SK-N-SH treated with all-trans-retinoic acid at 6 μM for 48 hours (cell line): ENCODE measurements around the gene UBE2S.

Experiments used
- ATAC-seq: fragments of 200-7000 bp; cut with Tn5 transposase; 3 replicates; pipeline ENCODE4 v1.9.1; 2020; ENCODE audit warnings: mild to moderate bottlenecking, moderate library complexity
- ARNTL ChIP-seq: fragments of 450-650 bp; formaldehyde crosslinking; IDR thresholded peaks from 2 replicates; pipeline ENCODE4 v1.5.0; 2020; ENCODE audit warnings: low read depth, mild to moderate bottlenecking, moderate library complexity, borderline replicate concordance
- BACH2 ChIP-seq: fragments of 250-450 bp; sonication (Bioruptor Pico); IDR thresholded peaks from 2 replicates; pipeline ENCODE4 v1.9.0; 2021; ENCODE audit warnings: mild to moderate bottlenecking, borderline replicate concordance
- CSDC2 ChIP-seq: fragments of 250-450 bp; sonication (Bioruptor Pico); IDR thresholded peaks from 2 replicates; pipeline ENCODE4 v1.5.0; 2020; ENCODE audit warnings: mild to moderate bottlenecking, moderate library complexity
- CSRNP3 ChIP-seq: fragments of 250-450 bp; sonication (Bioruptor Pico); IDR thresholded peaks from 2 replicates; pipeline ENCODE4 v1.5.1; 2021; ENCODE audit warnings: mild to moderate bottlenecking, moderate library complexity
- ESRRG ChIP-seq: fragments of 250-450 bp; sonication (Bioruptor Pico); IDR thresholded peaks from 2 replicates; pipeline ENCODE4 v1.6.1; 2021; ENCODE audit warnings: mild to moderate bottlenecking
- ISL1 ChIP-seq: fragments of 250-450 bp; sonication (Bioruptor Pico); IDR thresholded peaks from 2 replicates; pipeline ENCODE4 v2.1.2; 2022; ENCODE audit warnings: mild to moderate bottlenecking, moderate library complexity
- OSR1 ChIP-seq: fragments of 250-450 bp; sonication (Bioruptor Pico); IDR thresholded peaks from 2 replicates; pipeline ENCODE4 v1.8.0; 2022; ENCODE audit warnings: moderate library complexity, mild to moderate bottlenecking, inconsistent platforms
- PATZ1 ChIP-seq: fragments of 250-450 bp; sonication (Bioruptor Pico); IDR thresholded peaks from 2 replicates; pipeline ENCODE4 v1.8.0; 2020; ENCODE audit warnings: mild to moderate bottlenecking, moderate library complexity, borderline replicate concordance
- PPARA ChIP-seq: fragments of 250-450 bp; sonication (Bioruptor Pico); IDR thresholded peaks from 2 replicates; pipeline ENCODE4 v1.5.0; 2020; ENCODE audit warnings: mild to moderate bottlenecking, borderline replicate concordance
- RARB ChIP-seq: fragments of 250-450 bp; sonication (Bioruptor Pico); IDR thresholded peaks from 2 replicates; pipeline ENCODE4 v1.8.0; 2021; ENCODE audit warnings: mild to moderate bottlenecking, moderate library complexity
- SNAI2 ChIP-seq: fragments of 250-450 bp; sonication (Bioruptor Pico); IDR thresholded peaks from 2 replicates; pipeline ENCODE4 v1.5.0; 2020; ENCODE audit warnings: mild to moderate bottlenecking, moderate library complexity
- TOX ChIP-seq: fragments of 250-450 bp; sonication (Bioruptor Pico); IDR thresholded peaks from 2 replicates; pipeline ENCODE4 v1.8.0; 2021; ENCODE audit warnings: mild to moderate bottlenecking, moderate library complexity, borderline replicate concordance
- ZC3H10 ChIP-seq: fragments of 250-450 bp; sonication (Bioruptor Pico); IDR thresholded peaks from 2 replicates; pipeline ENCODE4 v1.5.1; 2021; ENCODE audit warnings: mild to moderate bottlenecking, moderate library complexity
- ZFP3 ChIP-seq: fragments of 250-450 bp; sonication (Bioruptor Pico); IDR thresholded peaks from 2 replicates; pipeline ENCODE4 v1.5.0; 2020; ENCODE audit warnings: mild to moderate bottlenecking, moderate library complexity
- ZFP30 ChIP-seq: fragments of 450-650 bp; formaldehyde crosslinking; IDR thresholded peaks from 2 replicates; pipeline ENCODE4 v1.5.0; 2022; ENCODE audit warnings: mild to moderate bottlenecking, moderate library complexity
- ZNF565 ChIP-seq: fragments of 450-650 bp; formaldehyde crosslinking; conservative IDR thresholded peaks from 2 replicates; pipeline ENCODE4 v1.5.0; 2020; ENCODE audit warnings: low read depth, mild to moderate bottlenecking, moderate library complexity
- ZNF70 ChIP-seq: fragments of 450-650 bp; formaldehyde crosslinking; IDR thresholded peaks from 2 replicates; pipeline ENCODE4 v1.5.0; 2020; ENCODE audit warnings: mild to moderate bottlenecking, moderate library complexity
- ZNF8 ChIP-seq: fragments of 450-650 bp; formaldehyde crosslinking; IDR thresholded peaks from 2 replicates; pipeline ENCODE4 v1.5.0; 2020; ENCODE audit warnings: mild to moderate bottlenecking, moderate library complexity
- TF ChIP-seq, protein P1 (sequence below): fragments of 250-450 bp; sonication (Bioruptor Pico); IDR thresholded peaks from 2 replicates; pipeline ENCODE4 v1.5.1; 2020; ENCODE audit warnings: low read depth, mild to moderate bottlenecking, moderate library complexity
- TF ChIP-seq, protein P2 (sequence below): fragments of 250-450 bp; sonication (Bioruptor Pico); IDR thresholded peaks from 2 replicates; pipeline ENCODE4 v1.5.0; 2020; ENCODE audit warnings: mild to moderate bottlenecking, moderate library complexity
- TF ChIP-seq, protein P3 (sequence below): fragments of 250-450 bp; sonication (Bioruptor Pico); IDR thresholded peaks from 2 replicates; pipeline ENCODE4 v1.8.0; 2021; ENCODE audit warnings: low read depth, mild to moderate bottlenecking, moderate library complexity, borderline replicate concordance

Gene UBE2S

GRCh38 chr19:55435020-55435419, 27.4 kb upstream of the UBE2S start:
- no peak for ATAC-seq
- no peak for TF ChIP-seq OSR1

- no peak for ATAC-seq
- TF ChIP-seq PATZ1 (CRISPR knock-in tag) (no peak), ZNF70 (no peak), OSR1 (no peak), ZFP30 (no peak), ZFP3 (no peak), ZC3H10 (CRISPR knock-in tag) (no peak), RARB (no peak), SNAI2 (no peak), TOX (no peak), ARNTL (CRISPR knock-in tag) (no peak), CSDC2 (no peak), CSRNP3 (CRISPR knock-in tag) (no peak), ZNF565 (CRISPR knock-in tag) (no peak), ESRRG (CRISPR knock-in tag) (no peak), ISL1 (CRISPR knock-in tag) (no peak), PPARA (no peak), BACH2 (no peak)
- TF ChIP-seq, protein P1, sequence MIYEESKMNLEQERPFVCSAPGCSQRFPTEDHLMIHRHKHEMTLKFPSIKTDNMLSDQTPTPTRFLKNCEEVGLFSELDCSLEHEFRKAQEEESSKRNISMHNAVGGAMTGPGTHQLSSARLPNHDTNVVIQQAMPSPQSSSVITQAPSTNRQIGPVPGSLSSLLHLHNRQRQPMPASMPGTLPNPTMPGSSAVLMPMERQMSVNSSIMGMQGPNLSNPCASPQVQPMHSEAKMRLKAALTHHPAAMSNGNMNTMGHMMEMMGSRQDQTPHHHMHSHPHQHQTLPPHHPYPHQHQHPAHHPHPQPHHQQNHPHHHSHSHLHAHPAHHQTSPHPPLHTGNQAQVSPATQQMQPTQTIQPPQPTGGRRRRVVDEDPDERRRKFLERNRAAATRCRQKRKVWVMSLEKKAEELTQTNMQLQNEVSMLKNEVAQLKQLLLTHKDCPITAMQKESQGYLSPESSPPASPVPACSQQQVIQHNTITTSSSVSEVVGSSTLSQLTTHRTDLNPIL (CRISPR knock-in tag) = no peak
- TF ChIP-seq, protein P2, sequence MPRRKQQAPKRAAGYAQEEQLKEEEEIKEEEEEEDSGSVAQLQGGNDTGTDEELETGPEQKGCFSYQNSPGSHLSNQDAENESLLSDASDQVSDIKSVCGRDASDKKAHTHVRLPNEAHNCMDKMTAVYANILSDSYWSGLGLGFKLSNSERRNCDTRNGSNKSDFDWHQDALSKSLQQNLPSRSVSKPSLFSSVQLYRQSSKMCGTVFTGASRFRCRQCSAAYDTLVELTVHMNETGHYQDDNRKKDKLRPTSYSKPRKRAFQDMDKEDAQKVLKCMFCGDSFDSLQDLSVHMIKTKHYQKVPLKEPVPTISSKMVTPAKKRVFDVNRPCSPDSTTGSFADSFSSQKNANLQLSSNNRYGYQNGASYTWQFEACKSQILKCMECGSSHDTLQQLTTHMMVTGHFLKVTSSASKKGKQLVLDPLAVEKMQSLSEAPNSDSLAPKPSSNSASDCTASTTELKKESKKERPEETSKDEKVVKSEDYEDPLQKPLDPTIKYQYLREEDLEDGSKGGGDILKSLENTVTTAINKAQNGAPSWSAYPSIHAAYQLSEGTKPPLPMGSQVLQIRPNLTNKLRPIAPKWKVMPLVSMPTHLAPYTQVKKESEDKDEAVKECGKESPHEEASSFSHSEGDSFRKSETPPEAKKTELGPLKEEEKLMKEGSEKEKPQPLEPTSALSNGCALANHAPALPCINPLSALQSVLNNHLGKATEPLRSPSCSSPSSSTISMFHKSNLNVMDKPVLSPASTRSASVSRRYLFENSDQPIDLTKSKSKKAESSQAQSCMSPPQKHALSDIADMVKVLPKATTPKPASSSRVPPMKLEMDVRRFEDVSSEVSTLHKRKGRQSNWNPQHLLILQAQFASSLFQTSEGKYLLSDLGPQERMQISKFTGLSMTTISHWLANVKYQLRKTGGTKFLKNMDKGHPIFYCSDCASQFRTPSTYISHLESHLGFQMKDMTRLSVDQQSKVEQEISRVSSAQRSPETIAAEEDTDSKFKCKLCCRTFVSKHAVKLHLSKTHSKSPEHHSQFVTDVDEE = no peak
Observed at GRCh38 chr19:55434356-55434919, 26.9 kb upstream of the UBE2S start.

DNA sequence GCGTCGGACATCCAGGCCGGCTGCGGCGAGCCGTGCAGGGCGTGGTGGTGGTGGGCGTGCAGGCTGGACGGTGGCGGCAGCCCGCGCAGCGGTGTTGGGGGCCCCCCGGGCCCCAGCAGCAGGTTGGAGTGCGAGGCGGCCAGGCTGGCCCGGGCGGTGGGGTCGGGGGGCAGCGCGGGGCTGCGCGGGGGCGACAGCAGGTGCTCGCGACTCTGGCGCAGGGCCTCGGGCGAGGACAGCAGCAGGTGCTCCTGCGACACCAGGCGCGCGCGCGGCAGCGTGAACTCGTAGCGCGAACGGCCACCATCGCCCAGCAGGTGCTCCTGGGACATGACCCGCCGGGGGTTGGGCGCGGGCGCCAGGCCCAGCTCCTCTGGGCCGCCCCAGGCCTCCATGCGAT, 25.7 kb upstream of the UBE2S start:
- no peak for ATAC-seq
- TF ChIP-seq ZNF8 (CRISPR knock-in tag) (no peak), ZFP30 (no peak), BACH2 (no peak), OSR1 (no peak), CSDC2 (no peak), PPARA (no peak), ISL1 (CRISPR knock-in tag) (no peak), ZC3H10 (CRISPR knock-in tag) (no peak), ARNTL (CRISPR knock-in tag) (no peak), TOX (no peak), PATZ1 (CRISPR knock-in tag) (no peak)
- TF ChIP-seq, protein P3, sequence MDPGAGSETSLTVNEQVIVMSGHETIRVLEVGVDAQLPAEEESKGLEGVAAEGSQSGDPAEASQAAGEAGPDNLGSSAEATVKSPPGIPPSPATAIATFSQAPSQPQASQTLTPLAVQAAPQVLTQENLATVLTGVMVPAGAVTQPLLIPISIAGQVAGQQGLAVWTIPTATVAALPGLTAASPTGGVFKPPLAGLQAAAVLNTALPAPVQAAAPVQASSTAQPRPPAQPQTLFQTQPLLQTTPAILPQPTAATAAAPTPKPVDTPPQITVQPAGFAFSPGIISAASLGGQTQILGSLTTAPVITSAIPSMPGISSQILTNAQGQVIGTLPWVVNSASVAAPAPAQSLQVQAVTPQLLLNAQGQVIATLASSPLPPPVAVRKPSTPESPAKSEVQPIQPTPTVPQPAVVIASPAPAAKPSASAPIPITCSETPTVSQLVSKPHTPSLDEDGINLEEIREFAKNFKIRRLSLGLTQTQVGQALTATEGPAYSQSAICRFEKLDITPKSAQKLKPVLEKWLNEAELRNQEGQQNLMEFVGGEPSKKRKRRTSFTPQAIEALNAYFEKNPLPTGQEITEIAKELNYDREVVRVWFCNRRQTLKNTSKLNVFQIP = no peak
- TF ChIP-seq, protein P2 = no peak
- TF ChIP-seq, protein P1 (CRISPR knock-in tag) = no peak
- TF ChIP-seq, all 23 proteins: peak for 0
